ENCODE data around the gene CSMD2. TPM values are rescaled to one million over a fixed set of nuclear protein-coding genes. Genes with fewer than 3 reads are reported as not detected.

Gene CSMD2
- total and polyA plus RNA-seq, 2 of the 8 experiments (the other 6 are each of a cell fraction or from before 2014, with no cell fraction given) = 7.0 to 14.7 TPM

DNA sequence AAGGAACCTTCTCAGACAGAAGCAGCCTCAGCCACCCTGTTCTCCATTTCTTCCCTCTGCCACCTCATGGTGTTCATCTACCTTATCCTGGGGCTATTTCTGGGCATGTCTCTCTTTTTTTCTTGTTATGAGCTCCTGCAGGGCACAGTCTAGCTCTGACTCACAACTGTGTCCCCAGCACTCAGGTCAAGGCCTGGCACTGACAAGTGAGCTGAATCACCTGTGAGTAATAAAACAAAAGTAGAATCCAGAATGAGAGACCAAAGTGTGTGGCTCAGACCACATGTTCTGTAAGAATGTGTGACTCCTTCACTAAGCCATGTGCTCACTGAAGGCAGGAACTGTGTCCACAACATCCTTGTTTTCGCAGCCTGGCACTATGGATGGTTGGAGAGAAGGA is 34.9 kb upstream of the CSMD2 start:
- H3K4me3 ChIP-seq (ENCODE audit: extremely low read depth in 1 of 4, insufficient read depth in 2 of 4, low read depth in 3 of 4, low read length in 4 of 4) = no peak overlapping the region
- H3K14ac ChIP-seq (ENCODE audit: insufficient read length) = no peak overlapping the region
- H2AFZ ChIP-seq (ENCODE audit: low read length) = no peak overlapping the region
- no peaks in the 10 kb centered on the region for H3K79me1 ChIP-seq (ENCODE audit: low read depth, low read length)
- H3K56ac ChIP-seq (replicated peaks; ENCODE audit: insufficient read length, low read depth, low read length) = no peak overlapping the region
- H2BK15ac ChIP-seq (ENCODE audit: low read length) = no peak overlapping the region
- no peaks in the 10 kb centered on the region for H3K36me3 ChIP-seq (ENCODE audit: control insufficient read depth in 2 of 4, insufficient read depth in 4 of 4, low read length in 3 of 4)
- H3K27ac ChIP-seq (ENCODE audit: low read depth, low read length) = no peak overlapping the region
- H4K91ac ChIP-seq (replicated peaks; ENCODE audit: insufficient read length, low read length) = no peak overlapping the region
- H4K8ac ChIP-seq (ENCODE audit: extremely low read depth, insufficient read depth, low read length) = no peak overlapping the region
- no peaks in the 10 kb centered on the region; a peak in 1 of 7 replicates for H3K4me1 ChIP-seq (replicated peaks in 1 of 4; ENCODE audit: control insufficient read depth in 3 of 4, insufficient read depth in 4 of 4, low read length in 3 of 4)
- H2BK20ac ChIP-seq (ENCODE audit: low read length) = no peak overlapping the region
- no peak for FAIRE-seq
- no peak overlapping the region for H4K5ac ChIP-seq (ENCODE audit: insufficient read length, low read depth, low read length)
- WGBS, 2 experiments (ENCODE audit: extremely low coverage in 1 of 2, insufficient coverage in 1 of 2, insufficient read length in 1 of 2, insufficient replicate concordance in 2 of 2, low coverage in 1 of 2, low lambda C conversion rate in 2 of 2, missing lambda C conversion rate in 1 of 2) = 64% methylated on average over 1 of the region's 1 CpG; no CpG with 5 or more reads in 1 of the 2 experiments
- H3K9me3 ChIP-seq (ENCODE audit: insufficient read depth in 2 of 2, low read depth in 1 of 2, low read length in 1 of 2) = no peaks in the 10 kb centered on the region
- H3K18ac ChIP-seq (ENCODE audit: extremely low read depth, low read length) = no peak overlapping the region
- no peak overlapping the region for H2BK5ac ChIP-seq (ENCODE audit: low read depth, low read length)
- TF ChIP-seq TEAD4 (IDR thresholded peaks at IDR 0.05; ENCODE audit: low read depth, low read length) = no peak
- TF ChIP-seq, protein P1, sequence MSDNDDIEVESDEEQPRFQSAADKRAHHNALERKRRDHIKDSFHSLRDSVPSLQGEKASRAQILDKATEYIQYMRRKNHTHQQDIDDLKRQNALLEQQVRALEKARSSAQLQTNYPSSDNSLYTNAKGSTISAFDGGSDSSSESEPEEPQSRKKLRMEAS (IDR thresholded peaks at IDR 0.05) = no peak
- no peak for TF ChIP-seq EP300 (IDR thresholded peaks at IDR 0.05; ENCODE audit: borderline replicate concordance in 1 of 2, low read depth in 2 of 2, low read length in 2 of 2)
- no peak for TF ChIP-seq BACH1 (IDR thresholded peaks at IDR 0.05; ENCODE audit: low read length)
- TF ChIP-seq TBP (IDR thresholded peaks at IDR 0.05; ENCODE audit: low read depth, low read length) = no peak
- no peak for TF ChIP-seq SRF (IDR thresholded peaks at IDR 0.05; ENCODE audit: low read depth, low read length)
- TF ChIP-seq SIN3A (conservative IDR thresholded peaks at IDR 0.05 in 1 of 2, IDR thresholded peaks at IDR 0.05 in 1 of 2; ENCODE audit: low read depth in 1 of 2, low read length in 2 of 2) = no peak
- no peak for TF ChIP-seq BCL11A (IDR thresholded peaks at IDR 0.05; ENCODE audit: low read depth in 2 of 2, low read length in 2 of 2)
- TF ChIP-seq MAFK (IDR thresholded peaks at IDR 0.05; ENCODE audit: low read depth, low read length) = no peak
- TF ChIP-seq POU5F1 (IDR thresholded peaks at IDR 0.05; ENCODE audit: low read depth, low read length) = no peak
- TF ChIP-seq RNF2 (IDR thresholded peaks at IDR 0.05; ENCODE audit: borderline replicate concordance, low read depth, low read length, missing control alignments, poor library complexity, severe bottlenecking) = no peak
- H2BK12ac ChIP-seq (ENCODE audit: low read depth, low read length) = no peak overlapping the region
- no peak overlapping the region for H2BK120ac ChIP-seq (replicated peaks; ENCODE audit: low read depth, low read length)
- H3K23ac ChIP-seq (ENCODE audit: insufficient read length) = no peak overlapping the region
- no peak for DNase-seq (ENCODE audit: low read depth in 1 of 2, low spot score in 2 of 2)
- H3K79me2 ChIP-seq (ENCODE audit: control insufficient read depth in 1 of 2, insufficient read depth in 2 of 2, low read length in 2 of 2) = no peaks in the 10 kb centered on the region; a peak in 1 of 4 replicates
- H4K20me1 ChIP-seq (replicated peaks in 1 of 2; ENCODE audit: control insufficient read depth in 1 of 2, insufficient read depth in 2 of 2, low read length in 2 of 2) = peaks cover 0 to 4% of the 10 kb centered on the region in 2 experiments
- CTCF ChIA-PET (ENCODE audit: partially characterized antibody) = no interaction called here
- POLR2A ChIA-PET (ENCODE audit: partially characterized antibody) = interaction anchor here (0.5 to 1.3 kb wide), 2 partner anchors 9 to 27 kb away, joined by 3 read pairs; no protein-coding TSS in a partner anchor
- H3K27me3 ChIP-seq (replicated peaks in 1 of 4; ENCODE audit: control insufficient read depth in 3 of 4, extremely low read depth in 1 of 4, insufficient read depth in 3 of 4, low read length in 3 of 4) = no peaks in the 10 kb centered on the region
- H3K4me2 ChIP-seq (ENCODE audit: insufficient read depth in 1 of 2, low read depth in 2 of 2, low read length in 2 of 2) = no peak overlapping the region
- no peak overlapping the region for H3K9ac ChIP-seq (replicated peaks in 1 of 4; ENCODE audit: extremely low read depth in 1 of 4, low read depth in 3 of 4, low read length in 3 of 4)
- no peak overlapping the region for H3K4ac ChIP-seq (replicated peaks; ENCODE audit: insufficient read length, low read depth, low read length)
- H2AK5ac ChIP-seq (ENCODE audit: low read depth, low read length) = no peak overlapping the region
- no peaks in the 10 kb centered on the region; the same call in 1 of the 2 replicates for H3K23me2 ChIP-seq (ENCODE audit: low read depth, low read length)
